Stimulated activated CD8-positive, alpha-beta memory T cell treated with anti-CD3 and anti-CD28 coated beads, Interleukin-12 subunit alpha, Interleukin-12 subunit beta, amount 100 ng/mL, for 4 hours (primary cell): ENCODE results near the gene RGS6.

Source experiments
- DNase-seq: peaks from one replicate; pipeline ENCODE4 v3.0.0-alpha.2; 2020; ENCODE audit warnings: low read depth

RGS6 gene

GRCh38 chr14:72081137-72081536 is 148.9 kb downstream of the RGS6 start:
- DNase-seq: no peak

GRCh38 chr14:72084935-72085334 is 152.7 kb downstream of the RGS6 start:
- no peak for DNase-seq

GRCh38 chr14:72089625-72090024 is 157.4 kb downstream of the RGS6 start:
- no peak for DNase-seq

GRCh38 chr14:72094844-72095582 is 162.8 kb downstream of the RGS6 start:
- no peak for DNase-seq

- DNase-seq: no peak
Measured at GRCh38 chr14:72097173-72097783, 165.0 kb downstream of the RGS6 start.

- no peak for DNase-seq
Measured at GRCh38 chr14:72098210-72098609, 166.0 kb downstream of the RGS6 start.

- DNase-seq: no peak
Measured at GRCh38 chr14:72099566-72099965, 167.3 kb downstream of the RGS6 start.

- no peak for DNase-seq
Measured at GRCh38 chr14:72104011-72104613, 171.9 kb downstream of the RGS6 start.

- no peak for DNase-seq
Measured at GRCh38 chr14:72111911-72112310, 179.7 kb downstream of the RGS6 start.

- DNase-seq: no peak
Measured at GRCh38 chr14:72118841-72119240, 186.6 kb downstream of the RGS6 start.

- no peak for DNase-seq
Measured at GRCh38 chr14:72120315-72120714, 188.1 kb downstream of the RGS6 start.

- no peak for DNase-seq
Measured at GRCh38 chr14:72123755-72124154, 191.5 kb downstream of the RGS6 start.

- no peak for DNase-seq
Measured at GRCh38 chr14:72124171-72124570, 191.9 kb downstream of the RGS6 start.

- no peak for DNase-seq
Measured at GRCh38 chr14:72126091-72126490, 193.9 kb downstream of the RGS6 start.

GRCh38 chr14:72126561-72126960 is 194.3 kb downstream of the RGS6 start:
- no peak for DNase-seq

GRCh38 chr14:72128629-72129028 is 196.4 kb downstream of the RGS6 start:
- no peak for DNase-seq

- DNase-seq: no peak
Measured at GRCh38 chr14:72129291-72129690, 197.1 kb downstream of the RGS6 start.

GRCh38 chr14:72141084-72141483 is 208.9 kb downstream of the RGS6 start:
- no peak for DNase-seq

GRCh38 chr14:72142328-72142727 is 210.1 kb downstream of the RGS6 start:
- DNase-seq: no peak

- no peak for DNase-seq
Measured at GRCh38 chr14:72146241-72146640, 214.0 kb downstream of the RGS6 start.

GRCh38 chr14:72154645-72155378 is 222.6 kb downstream of the RGS6 start:
- DNase-seq: no peak

- no peak for DNase-seq
Measured at GRCh38 chr14:72155379-72155993, 223.3 kb downstream of the RGS6 start.
